ENCODE measurements around the gene ACTA1.
"Not testable (repeated sequence)": the region's sequence is repeated elsewhere in the genome, so short reads cannot be mapped to it uniquely, and the experiment has no call there.

Gene ACTA1

DNA sequence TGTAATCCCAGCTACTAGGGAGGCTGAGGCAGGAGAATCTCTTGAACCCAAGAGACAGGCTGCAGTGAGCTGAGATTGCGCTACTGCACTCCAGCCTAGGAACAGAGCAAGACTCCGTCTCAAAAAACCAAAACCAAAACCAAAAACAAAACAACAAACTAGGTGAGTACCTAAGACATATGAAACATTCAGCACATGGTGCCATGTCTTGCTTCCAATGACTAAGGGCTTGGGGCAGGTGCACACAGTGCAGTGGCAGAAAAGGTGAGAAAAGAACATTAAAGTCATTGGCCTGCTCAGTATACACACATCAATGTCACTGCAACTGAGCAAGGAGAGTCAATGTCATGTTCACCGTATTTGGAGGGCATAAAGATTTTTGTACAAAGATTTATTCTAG lies 4.1 kb upstream of the ACTA1 start:
- DNase-seq = no peak

DNA sequence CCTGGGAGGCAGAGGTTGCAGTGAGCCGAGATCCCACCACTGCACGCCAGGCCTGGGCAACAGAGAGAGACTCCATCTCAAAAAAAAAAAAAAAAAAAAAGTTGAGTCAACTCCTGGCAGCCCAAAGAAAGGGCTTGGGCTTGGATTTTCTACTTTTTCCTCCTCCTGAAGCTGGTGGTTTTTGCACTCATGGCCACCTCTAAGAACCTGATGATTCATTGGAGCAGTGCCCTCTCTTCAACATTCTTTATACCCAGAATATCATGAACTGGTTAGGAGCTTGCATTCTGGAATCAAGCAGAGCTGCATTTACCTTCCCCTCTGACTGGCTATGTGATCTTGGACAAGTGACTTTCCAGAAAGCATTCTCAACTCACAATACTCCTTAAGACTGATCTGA lies 3.5 kb upstream of the ACTA1 start:
- DNase-seq = no peak

DNA sequence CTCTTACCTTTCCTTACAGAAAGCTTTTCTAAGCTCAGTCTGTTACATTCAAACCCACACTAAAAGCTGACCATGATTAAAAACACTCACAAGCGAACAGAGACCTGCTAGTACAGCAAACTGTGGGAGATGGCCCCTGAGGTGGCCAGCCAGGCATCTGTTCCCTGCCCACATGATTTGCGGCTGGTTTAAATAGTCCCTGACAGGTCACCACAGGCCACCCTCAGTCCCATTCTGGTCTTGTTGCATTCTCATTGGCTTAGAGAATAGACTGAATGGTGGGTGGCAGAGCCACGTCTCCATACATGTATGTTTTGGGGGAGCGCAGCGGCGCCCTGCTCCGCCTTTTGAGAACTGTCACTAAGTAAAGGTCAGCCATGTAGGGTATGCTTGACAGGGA lies 2.3 kb upstream of the ACTA1 start:
- DNase-seq = no peak

DNA sequence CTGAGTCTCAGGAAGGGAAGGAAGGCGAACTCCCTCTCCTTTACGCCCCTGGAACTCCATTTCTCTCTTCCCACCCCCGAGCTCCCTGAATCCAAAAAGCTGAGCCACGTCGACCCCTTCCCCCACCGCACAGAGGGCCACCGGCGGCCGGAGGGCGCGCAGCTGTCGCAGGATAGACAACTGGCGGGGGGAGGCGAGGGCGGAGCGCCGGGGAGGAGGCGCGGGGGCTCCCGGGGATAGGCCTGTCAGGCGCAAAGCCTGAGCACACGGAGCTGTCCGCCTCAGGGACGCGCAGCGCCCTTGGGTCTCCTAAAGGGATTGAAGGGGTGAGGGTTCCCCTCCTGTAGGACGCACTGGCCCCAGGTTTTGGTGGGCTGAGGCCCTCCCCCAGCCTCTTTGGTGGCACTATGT lies 752 bp upstream of the ACTA1 start:
- no peak for DNase-seq

DNA sequence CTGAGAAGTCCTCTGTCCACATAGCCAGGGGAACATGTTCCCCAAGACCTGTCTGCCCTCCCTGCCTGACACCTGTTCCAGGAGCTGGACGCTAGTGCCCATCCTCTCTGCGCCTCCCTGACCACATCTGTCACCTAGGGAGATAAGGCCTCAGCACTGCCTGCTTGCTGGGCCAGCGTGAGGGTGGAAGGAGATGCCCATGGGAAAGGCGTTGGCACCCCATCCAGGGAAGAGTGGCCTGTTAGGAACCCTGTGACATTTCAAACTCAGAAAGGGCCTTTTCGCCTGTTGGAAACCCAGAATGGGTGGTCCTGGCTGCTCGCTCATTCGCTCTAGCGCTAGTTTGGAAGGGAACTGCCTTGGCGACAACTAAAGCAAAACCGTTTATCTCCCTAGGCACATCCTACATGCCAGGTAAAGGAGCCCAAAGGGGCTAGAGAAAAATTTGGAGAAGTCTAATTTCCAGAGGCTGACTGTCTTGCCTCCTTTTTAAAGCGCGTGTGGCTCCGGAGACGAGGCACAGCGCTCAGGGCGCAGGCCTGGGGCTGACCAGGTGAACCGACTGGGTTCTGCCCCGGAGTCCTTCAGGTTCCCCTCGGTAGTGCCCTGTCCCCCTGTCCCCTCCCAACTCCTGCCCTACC lies 410 bp downstream of the ACTA1 start:
- DNase-seq = no peak

DNA sequence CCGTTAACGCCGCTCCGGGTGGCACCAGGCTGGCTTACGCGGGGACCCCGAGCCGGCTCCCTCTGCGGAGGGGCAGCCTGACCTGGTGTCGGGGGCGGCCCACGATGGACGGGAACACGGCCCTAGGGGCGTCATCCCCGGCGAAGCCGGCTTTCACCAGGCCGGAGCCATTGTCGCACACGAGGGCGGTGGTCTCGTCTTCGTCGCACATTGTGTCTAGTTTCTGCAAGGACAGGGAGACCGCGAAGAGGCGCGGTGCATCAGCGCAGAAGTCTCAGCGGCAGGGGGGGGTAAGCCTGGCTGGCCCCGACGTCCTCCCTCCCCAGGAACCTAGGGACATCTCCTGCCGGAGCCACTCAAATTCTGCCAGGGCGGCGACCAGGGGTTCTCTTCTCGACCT lies 989 bp downstream of the ACTA1 start:
- no peak for DNase-seq

DNA sequence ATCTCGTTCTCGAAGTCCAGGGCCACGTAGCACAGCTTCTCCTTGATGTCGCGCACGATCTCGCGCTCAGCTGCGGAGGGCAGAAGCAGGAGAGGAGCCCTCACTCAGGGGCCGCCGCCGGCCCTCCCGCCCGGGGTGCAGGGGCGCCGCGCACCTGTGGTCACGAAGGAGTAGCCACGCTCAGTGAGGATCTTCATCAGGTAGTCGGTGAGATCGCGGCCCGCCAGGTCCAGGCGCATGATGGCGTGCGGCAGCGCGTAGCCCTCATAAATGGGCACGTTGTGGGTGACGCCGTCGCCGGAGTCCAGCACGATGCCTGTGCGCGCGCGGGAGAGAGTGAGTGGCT lies 1.8 kb downstream of the ACTA1 start:
- no peak for DNase-seq

DNA sequence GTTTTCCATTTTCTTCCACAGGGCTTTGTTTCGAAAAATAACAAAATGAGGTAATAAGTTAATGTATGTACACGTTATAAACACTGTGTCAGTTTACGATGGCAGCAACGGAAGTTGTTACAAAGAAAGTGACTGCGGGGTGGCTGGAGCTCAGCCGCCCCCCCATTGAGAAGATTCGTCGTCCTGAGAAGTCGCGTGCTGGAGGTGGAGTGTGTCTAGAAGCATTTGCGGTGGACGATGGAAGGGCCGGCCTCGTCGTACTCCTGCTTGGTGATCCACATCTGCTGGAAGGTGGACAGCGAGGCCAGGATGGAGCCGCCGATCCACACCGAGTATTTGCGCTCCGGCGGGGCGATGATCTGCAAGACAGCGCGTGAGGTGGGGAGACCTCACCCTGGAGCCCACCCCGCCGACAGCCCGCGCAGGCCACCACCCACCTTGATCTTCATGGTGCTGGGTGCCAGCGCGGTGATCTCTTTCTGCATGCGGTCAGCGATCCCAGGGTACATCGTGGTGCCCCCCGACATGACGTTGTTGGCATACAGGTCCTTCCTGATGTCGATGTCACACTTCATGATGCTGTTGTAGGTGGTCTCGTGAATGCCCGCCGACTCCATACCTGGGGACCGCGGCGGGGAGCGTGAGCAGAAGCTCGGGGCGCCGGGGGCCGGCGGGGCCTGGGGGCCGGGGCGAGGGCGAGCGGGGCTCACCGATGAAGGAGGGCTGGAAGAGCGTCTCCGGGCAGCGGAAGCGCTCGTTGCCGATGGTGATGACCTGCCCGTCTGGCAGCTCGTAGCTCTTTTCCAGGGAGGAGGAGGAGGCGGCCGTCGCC lies 2.4 kb downstream of the ACTA1 start:
- no peak for DNase-seq

DNA sequence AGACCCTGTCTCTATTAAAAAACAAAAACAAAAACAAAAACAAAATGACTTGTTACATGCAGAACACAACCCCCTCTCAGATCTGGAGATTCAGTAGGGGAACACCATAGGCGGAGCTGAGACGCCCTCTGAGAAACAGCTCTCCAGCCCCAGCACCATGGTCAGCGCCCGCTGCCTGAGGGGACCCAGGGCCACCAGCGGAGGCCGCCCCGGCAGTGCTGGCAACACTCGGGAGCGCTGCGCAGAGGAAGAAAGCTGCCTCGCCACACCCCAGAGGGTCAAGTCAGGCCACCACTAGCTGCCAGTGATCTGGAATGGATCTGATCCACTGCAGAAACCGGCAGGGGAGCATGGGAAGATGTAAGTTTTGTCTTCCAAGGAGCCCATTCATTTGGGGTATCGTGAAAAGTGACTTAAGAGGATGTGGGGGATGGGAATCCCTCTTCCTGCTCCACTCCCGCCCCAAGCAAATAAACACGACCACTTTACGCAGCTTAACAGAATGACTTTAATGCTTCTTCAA lies 3.1 kb downstream of the ACTA1 start:
- peak; percentile 56 for DNase-seq

DNA sequence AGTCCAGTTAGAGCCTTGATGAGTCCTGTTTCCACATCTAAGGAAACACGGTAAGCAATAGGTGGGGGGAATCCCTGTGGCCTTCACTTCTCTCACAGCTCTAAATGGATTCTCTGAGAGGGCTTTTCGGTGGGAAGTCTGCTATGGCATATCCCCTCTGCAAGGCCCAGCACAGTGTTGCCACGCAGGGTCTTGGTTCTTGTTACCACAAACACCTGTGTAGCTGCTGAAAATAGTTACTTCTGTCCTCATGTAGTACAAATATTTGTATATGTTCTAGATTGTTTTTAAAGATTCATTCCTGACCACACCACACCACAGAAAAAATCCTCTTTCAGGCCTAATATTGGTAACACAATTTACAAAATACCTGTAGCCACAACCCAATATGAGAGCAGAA lies 5.6 kb downstream of the ACTA1 start:
- no peak for DNase-seq

DNA sequence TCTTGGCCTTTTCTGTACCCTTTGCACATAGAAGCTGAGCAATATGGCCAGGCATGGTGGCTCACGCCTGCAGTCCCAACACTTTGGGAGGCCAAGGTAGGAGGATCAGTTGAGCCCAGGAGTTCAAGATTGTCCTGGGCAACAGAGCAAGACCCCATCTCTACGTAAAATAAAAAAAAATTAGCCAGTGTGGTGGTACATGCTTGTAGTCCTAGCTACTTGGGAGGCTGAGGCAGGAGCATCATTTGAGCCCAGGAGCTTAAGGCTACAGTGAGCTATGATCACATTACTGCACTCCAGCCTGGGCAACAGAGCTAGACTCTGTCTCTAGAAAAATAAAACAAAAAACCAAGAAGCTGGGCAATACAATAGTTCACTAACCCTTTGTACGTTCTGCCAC lies 6.3 kb downstream of the ACTA1 start:
- no peak for DNase-seq

DNA sequence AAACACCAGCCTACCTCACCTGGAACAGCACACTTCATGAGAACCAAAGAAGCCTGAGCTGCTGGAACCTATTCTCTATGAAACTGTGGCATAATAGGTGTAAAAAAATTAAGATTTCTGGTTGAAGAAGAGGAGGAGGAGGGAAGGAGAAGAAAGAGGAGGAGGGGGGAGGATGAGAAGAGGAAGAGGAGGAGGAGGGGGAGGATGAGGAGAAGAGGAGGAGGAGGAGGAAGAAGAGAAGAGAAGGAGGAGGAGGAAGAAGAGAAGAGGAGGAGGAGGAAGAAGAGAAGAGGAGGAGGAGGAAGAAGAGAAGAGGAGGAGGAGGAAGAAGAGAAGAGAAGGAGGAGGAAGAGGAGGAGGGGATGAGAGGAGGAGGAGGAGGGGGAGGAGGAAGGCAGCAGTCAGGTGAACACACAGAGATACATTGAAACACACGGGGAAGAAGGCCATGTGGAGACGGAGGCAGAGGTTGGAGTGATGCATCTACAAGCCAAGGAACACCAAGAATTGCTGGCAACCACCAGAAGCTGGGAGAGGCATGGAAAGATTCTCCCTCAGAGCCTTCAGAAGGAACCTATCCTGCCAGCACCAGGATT lies 8.2 kb downstream of the ACTA1 start:
- DNase-seq = no peak

DNA sequence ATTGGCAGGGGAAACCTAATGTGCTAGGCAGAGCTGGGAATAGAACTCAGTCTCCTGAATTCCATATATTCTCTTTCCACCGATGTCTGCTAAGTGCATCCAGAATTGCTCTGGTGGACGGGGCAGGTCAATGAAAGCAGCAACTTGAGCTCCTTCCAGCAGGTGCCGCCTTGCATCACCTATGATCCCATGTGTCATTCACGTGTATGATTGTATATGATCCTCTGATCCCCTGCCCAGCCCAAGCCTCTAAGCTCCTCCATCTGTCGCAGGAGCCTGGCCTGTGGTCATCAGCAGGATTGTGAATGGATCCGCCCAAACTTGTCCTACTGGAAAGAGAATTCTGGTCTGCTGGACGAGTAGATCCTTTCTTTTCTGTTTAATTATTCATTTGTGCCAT lies 13.1 kb downstream of the ACTA1 start:
- no peak for DNase-seq

DNA sequence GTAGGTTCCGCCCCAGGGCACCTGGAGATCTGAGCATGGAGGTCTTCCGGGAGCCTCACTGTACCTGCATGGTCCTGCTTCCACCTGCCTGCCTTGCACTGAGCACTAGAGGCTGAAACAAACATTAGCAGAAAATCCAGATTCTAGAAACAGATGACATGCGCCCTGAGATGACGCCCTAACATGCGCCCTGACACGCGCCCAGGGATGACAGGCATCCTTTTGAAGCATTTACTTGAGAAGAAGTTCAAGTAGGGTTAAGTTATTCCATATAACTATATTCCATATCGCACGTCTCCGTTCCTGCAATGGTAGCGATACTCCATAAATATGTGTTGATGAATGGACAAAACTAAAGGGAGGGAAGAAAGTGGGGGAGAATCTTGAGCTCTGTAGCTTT lies 13.7 kb downstream of the ACTA1 start:
- no peak for DNase-seq

DNA sequence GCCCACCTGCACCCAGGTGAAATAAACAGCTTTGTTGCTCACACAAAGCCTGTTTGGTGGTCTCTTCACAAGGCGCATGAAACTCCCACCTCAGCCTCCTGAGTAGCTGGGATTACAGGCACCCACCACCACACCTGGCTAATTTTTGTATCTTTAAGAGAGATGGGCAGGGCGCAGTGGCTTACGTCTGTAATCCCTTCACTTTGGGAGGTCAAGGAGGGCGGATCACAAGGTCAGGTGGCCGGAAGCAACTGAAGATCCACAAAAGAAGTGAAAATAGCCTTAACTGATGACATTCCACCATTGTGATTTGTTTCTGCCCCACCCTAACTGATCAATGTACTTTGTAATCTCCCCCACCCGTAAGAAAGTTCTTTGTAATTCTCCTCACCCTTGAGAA lies 15.3 kb downstream of the ACTA1 start:
- DNase-seq = not testable (repeated sequence)

DNA sequence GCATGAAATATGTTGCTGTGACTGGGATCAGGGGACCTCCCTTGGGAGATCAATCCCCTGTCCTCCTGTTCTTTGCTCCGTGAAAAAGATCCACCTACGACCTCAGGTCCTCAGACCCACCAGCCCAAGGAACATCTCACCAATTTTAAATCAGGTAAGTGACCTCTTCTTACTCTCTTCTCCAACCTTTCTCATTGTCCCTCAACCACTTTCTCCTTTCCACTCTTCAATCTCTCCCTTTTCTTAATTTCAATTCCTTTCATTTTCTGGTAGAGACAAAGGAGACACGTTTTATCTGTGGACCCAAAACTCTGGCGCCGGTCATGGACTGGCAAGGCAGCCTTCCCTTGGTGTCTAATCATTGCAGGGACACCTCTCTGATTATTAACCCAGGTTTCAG lies 21.1 kb downstream of the ACTA1 start:
- not testable (repeated sequence) for DNase-seq

DNA sequence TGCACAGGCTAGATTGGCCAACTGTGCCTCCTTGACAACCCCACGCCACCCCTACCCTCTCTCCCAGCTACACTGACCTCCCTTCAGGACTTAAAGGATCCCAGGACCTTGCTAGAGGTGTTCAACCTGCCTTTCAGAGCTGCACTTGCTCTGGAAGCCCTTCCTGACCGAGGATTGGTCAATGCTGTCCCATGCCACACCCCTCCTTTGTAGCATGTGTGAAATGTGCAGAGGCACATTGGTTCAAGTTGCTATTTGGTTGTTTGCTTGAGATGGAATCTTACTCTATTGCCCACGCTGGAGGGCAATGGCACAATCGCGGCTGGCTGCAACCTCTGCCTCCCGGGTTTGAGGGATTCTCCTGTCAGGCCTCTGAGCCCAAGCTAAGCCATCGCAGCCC lies 21.8 kb downstream of the ACTA1 start:
- no peak for DNase-seq

DNA sequence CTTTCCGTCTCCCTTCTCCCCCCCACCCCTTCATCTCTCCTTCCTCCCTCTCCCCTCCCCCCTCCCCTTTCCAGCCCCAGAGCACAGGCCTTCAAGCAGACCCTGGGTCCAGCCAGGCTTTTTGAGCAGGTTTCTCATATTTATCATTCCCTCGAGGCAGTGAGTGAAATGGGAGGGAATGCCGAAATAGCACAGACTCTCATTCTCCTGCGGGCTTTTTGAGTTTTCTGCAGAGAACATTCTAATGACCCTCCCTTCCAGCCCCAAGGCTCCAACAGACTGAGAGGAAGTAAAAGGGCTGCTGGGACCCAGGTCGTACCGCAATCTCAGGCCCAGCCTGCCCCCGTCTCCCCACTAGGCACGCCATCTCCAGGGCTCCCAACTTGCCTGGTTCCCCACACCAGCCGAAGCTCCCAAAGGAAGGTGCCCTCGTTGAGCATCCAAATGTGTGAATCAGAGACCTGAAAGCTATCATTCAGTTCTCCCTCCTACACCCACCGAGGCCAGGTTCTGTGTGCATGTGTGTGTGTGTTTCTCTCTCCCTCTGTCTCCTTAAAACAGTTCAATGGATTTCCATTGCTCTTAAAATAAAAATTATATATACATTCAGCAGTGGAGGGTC lies 22.3 kb downstream of the ACTA1 start:
- no peak for DNase-seq

DNA sequence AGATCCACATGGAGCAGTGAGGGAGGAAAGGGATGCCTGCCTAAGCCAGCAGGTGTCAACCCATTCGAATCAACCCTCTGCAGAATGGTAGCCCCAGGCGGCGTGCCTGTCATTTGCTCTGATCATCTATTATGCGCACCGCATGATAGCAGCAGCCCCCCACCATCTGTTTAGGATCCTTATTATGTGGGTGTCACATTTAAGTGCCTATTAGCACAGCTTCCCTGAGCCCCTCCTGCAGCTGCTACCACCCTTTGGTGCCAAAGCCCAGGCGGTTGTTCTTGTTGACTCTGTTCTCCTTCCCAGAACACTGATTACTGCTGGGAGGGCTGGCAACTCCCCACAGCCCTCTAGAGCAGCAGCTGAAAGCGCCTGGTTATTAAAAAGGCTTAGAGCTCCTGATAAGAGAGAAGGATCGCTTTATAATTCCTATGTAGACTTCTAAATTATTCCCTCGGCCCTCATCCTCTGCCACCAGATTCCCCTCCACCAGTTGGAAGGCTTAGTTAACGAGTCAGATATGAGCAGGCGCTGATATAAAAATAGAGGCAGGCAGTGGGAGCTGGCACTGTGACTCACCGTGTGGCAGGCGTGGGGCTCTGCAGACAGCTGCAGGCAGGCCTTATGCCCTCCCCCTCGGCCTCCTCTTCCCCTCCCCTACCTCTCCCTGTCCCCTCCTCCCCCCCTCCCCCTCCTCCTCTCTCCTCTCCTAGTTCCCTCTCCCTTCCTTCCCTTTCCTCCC lies 23.0 kb downstream of the ACTA1 start:
- DNase-seq = peak; percentile 44

DNA sequence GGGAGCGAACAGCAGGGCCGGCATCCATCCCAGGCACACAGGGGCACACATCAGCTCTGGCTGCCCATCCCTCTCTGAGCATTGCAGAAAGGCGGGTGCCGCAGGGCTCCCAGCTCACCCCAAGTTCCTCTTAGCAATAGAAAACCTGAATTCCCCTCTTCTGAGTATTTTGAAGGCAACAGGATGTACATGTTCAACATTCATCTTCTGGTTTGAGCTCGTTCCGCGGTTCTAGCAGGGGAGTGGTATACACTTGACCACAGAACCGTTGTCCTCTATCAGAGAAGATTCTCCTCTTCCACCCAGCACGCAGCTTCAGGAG lies 23.6 kb downstream of the ACTA1 start:
- no peak for DNase-seq

DNA sequence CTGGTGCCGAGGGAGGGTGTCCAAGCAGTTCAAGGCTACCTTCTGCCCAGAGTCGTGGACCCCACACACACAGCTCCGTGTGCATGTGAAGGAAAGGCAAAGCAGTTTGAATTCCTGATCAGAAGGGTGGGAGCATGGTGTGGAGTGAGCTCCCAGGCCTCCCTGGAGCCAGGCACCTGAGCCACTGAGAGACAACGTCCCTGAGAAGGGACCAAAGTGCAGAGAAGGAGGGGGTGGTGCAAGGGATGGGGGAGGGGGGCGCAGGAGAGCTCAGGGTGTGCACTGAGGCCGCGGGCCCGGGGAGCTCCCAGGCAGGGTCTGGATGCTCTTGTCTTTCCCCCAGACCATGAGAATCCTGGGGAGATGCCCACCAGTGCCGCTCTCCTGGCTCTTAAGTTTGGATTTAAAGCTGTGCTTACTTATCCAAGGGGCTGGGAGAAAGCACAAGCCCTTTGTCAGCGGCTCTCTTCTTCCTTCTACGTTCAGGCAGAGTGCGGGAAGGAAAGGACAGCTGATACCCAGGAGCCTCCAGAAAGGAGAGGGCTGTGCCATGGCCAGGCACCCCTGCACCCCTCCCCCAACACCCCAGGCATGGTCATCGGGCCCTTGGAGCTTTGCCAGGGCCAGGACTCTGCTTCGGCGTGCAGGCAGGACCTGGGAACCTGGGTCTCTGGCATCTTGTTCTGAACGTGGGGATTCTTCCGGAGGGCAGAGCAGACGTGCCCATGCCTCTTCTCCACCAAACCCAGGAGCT lies 24.1 kb downstream of the ACTA1 start:
- no peak for DNase-seq

DNA sequence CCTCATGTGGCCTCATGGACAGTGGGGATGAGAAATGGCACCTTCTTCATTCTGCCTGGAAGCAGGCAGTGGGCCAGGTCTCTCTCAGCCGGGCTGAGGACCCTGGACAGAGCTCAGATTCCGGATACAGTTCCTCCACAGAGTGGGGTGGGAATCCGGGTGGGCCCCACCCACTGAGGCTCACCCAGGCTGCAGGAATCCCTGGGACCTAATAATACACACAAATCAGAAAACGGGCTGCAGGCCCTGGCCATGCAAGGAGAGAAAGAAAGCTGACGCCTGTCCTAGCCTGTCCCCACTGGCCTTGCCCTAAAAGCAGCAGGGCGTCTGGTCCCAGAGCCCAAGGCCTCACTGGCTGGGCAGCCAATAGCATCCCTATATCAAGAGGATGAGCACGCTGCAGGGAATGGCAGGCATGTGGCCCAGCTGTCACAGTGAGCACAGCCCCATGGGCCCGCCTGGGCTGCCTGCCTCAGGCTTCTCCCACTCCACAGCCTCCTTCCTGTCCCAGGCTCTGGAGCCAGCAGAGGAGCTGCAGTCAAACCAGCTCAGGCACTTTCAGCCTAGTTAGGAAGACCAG lies 25.3 kb downstream of the ACTA1 start:
- no peak for DNase-seq
